RWPE1 (cell line): ENCODE measurements around the gene KATNB1.

ENCODE experiments used
- CTCF ChIA-PET: fragments of 350-600 bp; sonication (Branson Sonifier 250); formaldehyde crosslinking; extraction: SDS; loops from one replicate; lab custom pipeline; 2021; lab: Yijun Ruan, JAX
- POLR2A ChIA-PET: fragments of 400-600 bp; formaldehyde crosslinking; extraction: SDS; loops from one replicate; lab custom pipeline; 2020; ENCODE audit warnings: antibody characterized with exemption; ENCODE audit not compliant: low non-redundant PET; lab: Yijun Ruan, JAX
- DNase-seq: peaks from one replicate; pipeline ENCODE4 v3.0.0; 2012; ENCODE audit warnings: low spot score
- H3K27ac ChIP-seq: fragments of 450-650 bp; 2 replicates; pipeline ENCODE4 v1.5.1; 2017
- CTCF ChIP-seq: fragments of 450-650 bp; conservative IDR thresholded peaks from 2 replicates; pipeline ENCODE4 v1.5.1; 2017; ENCODE audit warnings: low read depth, mild to moderate bottlenecking

Gene KATNB1

GRCh38 chr16:57753448-57754353, 18.1 kb downstream of the KATNB1 start:
- DNase-seq, result no peak
- TF ChIP-seq CTCF, result no peak
- ChIA-PET POLR2A (no interaction called here), CTCF (no interaction called here)
- peak overlapping the region; percentile 90 for H3K27ac ChIP-seq

GRCh38 chr16:57754354-57755060, 18.9 kb downstream of the KATNB1 start:
- ChIA-PET POLR2A (no interaction called here), CTCF (no interaction called here)
- no peak for DNase-seq
- no peak for TF ChIP-seq CTCF
- peak overlapping the region; percentile 90 for H3K27ac ChIP-seq

GRCh38 chr16:57755061-57755684, 19.6 kb downstream of the KATNB1 start:
- ChIA-PET CTCF (interaction anchor here (5.2 kb wide), 1 partner anchor 108 kb away, joined by 35 read pairs; no protein-coding TSS in a partner anchor), POLR2A (interaction anchor here (0.5 kb wide), 1 partner anchor 107 kb away, joined by 8 read pairs; no protein-coding TSS in a partner anchor)
- TF ChIP-seq CTCF, result no peak
- no peak for DNase-seq
- peak overlapping the region; percentile 90 for H3K27ac ChIP-seq

- no peak for TF ChIP-seq CTCF
- ChIA-PET POLR2A (interaction anchor here (0.5 kb wide), 1 partner anchor 106 kb away, joined by 8 read pairs; no protein-coding TSS in a partner anchor), CTCF (interaction anchor here (1.1 to 5.2 kb wide), 2 partner anchors 107 to 135 kb away, joined by 3 to 35 read pairs; no protein-coding TSS in a partner anchor)
- peak overlapping the region; percentile 90 for H3K27ac ChIP-seq
- DNase-seq, result no peak
These were observed 20.3 kb downstream of the KATNB1 start for GRCh38 chr16:57755726-57756423.

- ChIA-PET POLR2A (no interaction called here), CTCF (interaction anchor here (0.7 to 5.2 kb wide), 8 partner anchors 60 to 1457 kb away, joined by 3 to 35 read pairs (median 3); partner anchors contain the start of gene USB1)
- H3K27ac ChIP-seq, result peak overlapping the region; percentile 90
- TF ChIP-seq CTCF, result no peak
- no peak for DNase-seq
These were observed 21.1 kb downstream of the KATNB1 start for GRCh38 chr16:57756424-57757325.
